Adrenal gland (tissue), 5 donors: ENCODE measurements around the gene EXOC5.

Experiments used
- POLR2A ChIP-seq, 2 donors: fragments of 450-650 bp; IDR thresholded peaks; one replicate each; pipeline ENCODE4 v1.6.1; 2017; ENCODE audit warnings: antibody characterized with exemption in 2 of 2, mild to moderate bottlenecking in 2 of 2, moderate library complexity in 1 of 2
- TF ChIP-seq, protein P1 (sequence below), 6 experiments: fragments of 450-650 bp in 4 of 6; fragments of 200-600 bp in 2 of 6; sonication (generic) in 1 of 6; IDR thresholded peaks; 1 replicate in 5 of 6; 2 replicates in 1 of 6; pipeline versions ENCODE4 v1.5.1 to v1.8.0; 2016 to 2021; ENCODE audit warnings: antibody characterized with exemption in 6 of 6, mild to moderate bottlenecking in 2 of 6, moderate library complexity in 1 of 6
- donor health status: DM: no; HTN: no; CAD: no.

- TF ChIP-seq POLR2A (IDR thresholded peaks at IDR 0.05), result no peak
- TF ChIP-seq, protein P1, sequence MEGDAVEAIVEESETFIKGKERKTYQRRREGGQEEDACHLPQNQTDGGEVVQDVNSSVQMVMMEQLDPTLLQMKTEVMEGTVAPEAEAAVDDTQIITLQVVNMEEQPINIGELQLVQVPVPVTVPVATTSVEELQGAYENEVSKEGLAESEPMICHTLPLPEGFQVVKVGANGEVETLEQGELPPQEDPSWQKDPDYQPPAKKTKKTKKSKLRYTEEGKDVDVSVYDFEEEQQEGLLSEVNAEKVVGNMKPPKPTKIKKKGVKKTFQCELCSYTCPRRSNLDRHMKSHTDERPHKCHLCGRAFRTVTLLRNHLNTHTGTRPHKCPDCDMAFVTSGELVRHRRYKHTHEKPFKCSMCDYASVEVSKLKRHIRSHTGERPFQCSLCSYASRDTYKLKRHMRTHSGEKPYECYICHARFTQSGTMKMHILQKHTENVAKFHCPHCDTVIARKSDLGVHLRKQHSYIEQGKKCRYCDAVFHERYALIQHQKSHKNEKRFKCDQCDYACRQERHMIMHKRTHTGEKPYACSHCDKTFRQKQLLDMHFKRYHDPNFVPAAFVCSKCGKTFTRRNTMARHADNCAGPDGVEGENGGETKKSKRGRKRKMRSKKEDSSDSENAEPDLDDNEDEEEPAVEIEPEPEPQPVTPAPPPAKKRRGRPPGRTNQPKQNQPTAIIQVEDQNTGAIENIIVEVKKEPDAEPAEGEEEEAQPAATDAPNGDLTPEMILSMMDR (IDR thresholded peaks at IDR 0.05), result no peak
Observed at GRCh38 chr14:57174466-57174865, 94.2 kb downstream of the EXOC5 start.
